ENCODE data around the gene RNU4-1.

RNU4-1 gene

DNA sequence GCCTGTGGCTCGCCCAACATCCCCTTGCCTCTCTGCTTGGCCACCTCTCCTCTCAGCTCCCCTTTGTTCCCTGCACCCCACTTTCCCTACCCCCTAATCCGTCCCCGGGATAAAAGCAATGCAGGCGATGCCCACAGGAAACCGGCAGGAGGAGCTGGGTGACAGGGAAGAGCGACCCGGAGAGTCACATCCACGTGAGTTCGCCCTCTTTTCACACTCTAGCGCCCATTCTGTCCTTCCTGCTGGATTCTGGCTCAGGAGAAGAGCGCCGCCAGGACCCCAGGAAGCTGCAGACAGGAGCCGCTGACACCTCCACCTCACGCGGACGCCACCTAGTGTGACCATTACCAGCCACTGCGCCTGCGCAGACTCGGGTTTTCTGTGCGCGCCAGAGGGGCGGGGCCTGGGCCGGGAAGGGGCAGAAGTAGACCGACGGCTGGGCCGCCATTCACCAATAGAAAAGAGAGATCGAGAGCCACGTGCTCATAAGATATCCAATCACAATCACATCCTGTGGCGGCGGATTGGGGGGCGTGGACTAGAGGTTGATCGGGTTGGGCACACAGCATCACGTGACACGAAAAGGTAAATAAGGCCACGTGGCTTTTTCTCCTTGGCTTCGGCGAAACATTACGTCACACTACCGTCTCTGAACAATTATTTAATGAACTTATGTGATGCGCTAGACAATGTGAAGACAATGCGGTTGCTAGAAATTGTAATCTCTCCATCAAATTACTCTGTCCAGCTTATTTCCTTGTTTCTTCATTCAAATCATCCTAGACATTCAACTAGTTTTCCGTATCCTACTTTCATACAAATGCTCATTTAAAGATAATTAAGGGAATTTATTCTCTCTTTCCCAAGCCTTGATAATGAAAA is 24.4 kb upstream of the RNU4-1 start (continued):
- TF ChIP-seq AEBP2 (tag by site-specific recombination; IDR thresholded peaks at IDR 0.05; ENCODE audit: borderline replicate concordance) (no peak), YY2 (tag by site-specific recombination; IDR thresholded peaks at IDR 0.05) (no peak), ZNF76 (tag by site-specific recombination; IDR thresholded peaks at IDR 0.05; ENCODE audit: borderline replicate concordance, low read depth) (peak; percentile 17; the same call in 1 of the 2 replicates), ZFP69B (tag by site-specific recombination; IDR thresholded peaks at IDR 0.05) (0 out of 2 replicates have a peak, but pooled peaks have one; percentile 14), ZNF239 (tag by site-specific recombination; IDR thresholded peaks at IDR 0.05) (no peak), ZNF121 (tag by site-specific recombination; IDR thresholded peaks at IDR 0.05) (no peak), ZNF558 (tag by site-specific recombination; IDR thresholded peaks at IDR 0.05) (no peak), ZFP37 (tag by site-specific recombination; IDR thresholded peaks at IDR 0.05) (no peak; the same call in 1 of the 2 replicates), ZNF19 (tag by site-specific recombination; IDR thresholded peaks at IDR 0.05; ENCODE audit: low read depth) (no peak), MEIS1 (CRISPR knock-in tag; IDR thresholded peaks at IDR 0.05; ENCODE audit: borderline replicate concordance) (no peak), ZNF629 (tag by site-specific recombination; IDR thresholded peaks at IDR 0.05) (peak; percentile 98), MZF1 (tag by site-specific recombination; IDR thresholded peaks at IDR 0.05; ENCODE audit: borderline replicate concordance) (no peak), ZNF571 (tag by site-specific recombination; IDR thresholded peaks at IDR 0.05) (no peak), ZNF548 (tag by site-specific recombination; IDR thresholded peaks at IDR 0.05) (no peak), SCRT2 (tag by site-specific recombination; IDR thresholded peaks at IDR 0.05) (peak; percentile 30; the same call in 1 of the 2 replicates), ZSCAN23 (tag by site-specific recombination; IDR thresholded peaks at IDR 0.05) (no peak), SALL2 (tag by site-specific recombination; IDR thresholded peaks at IDR 0.05; ENCODE audit: borderline replicate concordance) (no peak), ZNF354C (tag by site-specific recombination; IDR thresholded peaks at IDR 0.05; ENCODE audit: borderline replicate concordance, low read depth) (no peak), SETDB1 (IDR thresholded peaks at IDR 0.05; ENCODE audit: insufficient read length, low read length) (no peak), KLF7 (tag by site-specific recombination; IDR thresholded peaks at IDR 0.05; ENCODE audit: borderline replicate concordance) (no peak), ZNF10 (tag by site-specific recombination; IDR thresholded peaks at IDR 0.05) (no peak), ZSCAN4 (tag by site-specific recombination; IDR thresholded peaks at IDR 0.05) (no peak), ZNF112 (tag by site-specific recombination; IDR thresholded peaks at IDR 0.05) (no peak), ZNF133 (tag by site-specific recombination; IDR thresholded peaks at IDR 0.05) (no peak), ZNF155 (tag by site-specific recombination; IDR thresholded peaks at IDR 0.05) (no peak), ZBTB7A (tag by site-specific recombination; IDR thresholded peaks at IDR 0.05; ENCODE audit: low read depth) (no peak), FEZF1 (tag by site-specific recombination; IDR thresholded peaks at IDR 0.05) (no peak), WT1 (tag by site-specific recombination; IDR thresholded peaks at IDR 0.05) (no peak; the same call in 1 of the 2 replicates), ZEB2 (tag by site-specific recombination; IDR thresholded peaks at IDR 0.05) (peak; percentile 86), ZNF510 (tag by site-specific recombination; IDR thresholded peaks at IDR 0.05; ENCODE audit: insufficient replicate concordance) (no peak), ZNF146 (tag by site-specific recombination; IDR thresholded peaks at IDR 0.05) (no peak)
- TF ChIP-seq, protein P1, sequence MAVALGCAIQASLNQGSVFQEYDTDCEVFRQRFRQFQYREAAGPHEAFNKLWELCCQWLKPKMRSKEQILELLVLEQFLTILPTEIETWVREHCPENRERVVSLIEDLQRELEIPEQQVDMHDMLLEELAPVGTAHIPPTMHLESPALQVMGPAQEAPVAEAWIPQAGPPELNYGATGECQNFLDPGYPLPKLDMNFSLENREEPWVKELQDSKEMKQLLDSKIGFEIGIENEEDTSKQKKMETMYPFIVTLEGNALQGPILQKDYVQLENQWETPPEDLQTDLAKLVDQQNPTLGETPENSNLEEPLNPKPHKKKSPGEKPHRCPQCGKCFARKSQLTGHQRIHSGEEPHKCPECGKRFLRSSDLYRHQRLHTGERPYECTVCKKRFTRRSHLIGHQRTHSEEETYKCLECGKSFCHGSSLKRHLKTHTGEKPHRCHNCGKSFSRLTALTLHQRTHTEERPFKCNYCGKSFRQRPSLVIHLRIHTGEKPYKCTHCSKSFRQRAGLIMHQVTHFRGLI (tag by site-specific recombination; IDR thresholded peaks at IDR 0.05): peak; percentile 90
- TF ChIP-seq, protein P2, sequence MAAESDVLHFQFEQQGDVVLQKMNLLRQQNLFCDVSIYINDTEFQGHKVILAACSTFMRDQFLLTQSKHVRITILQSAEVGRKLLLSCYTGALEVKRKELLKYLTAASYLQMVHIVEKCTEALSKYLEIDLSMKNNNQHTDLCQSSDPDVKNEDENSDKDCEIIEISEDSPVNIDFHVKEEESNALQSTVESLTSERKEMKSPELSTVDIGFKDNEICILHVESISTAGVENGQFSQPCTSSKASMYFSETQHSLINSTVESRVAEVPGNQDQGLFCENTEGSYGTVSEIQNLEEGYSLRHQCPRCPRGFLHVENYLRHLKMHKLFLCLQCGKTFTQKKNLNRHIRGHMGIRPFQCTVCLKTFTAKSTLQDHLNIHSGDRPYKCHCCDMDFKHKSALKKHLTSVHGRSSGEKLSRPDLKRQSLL (tag by site-specific recombination; IDR thresholded peaks at IDR 0.05): no peak
